ENCODE data around the gene SEMA3A. TPM values are rescaled to one million over a fixed set of nuclear protein-coding genes. Genes with fewer than 3 reads are reported as not detected.

Gene SEMA3A
- total and polyA plus RNA-seq, 2 experiments from 2014 or later: 19.8 to 46.4 TPM

DNA sequence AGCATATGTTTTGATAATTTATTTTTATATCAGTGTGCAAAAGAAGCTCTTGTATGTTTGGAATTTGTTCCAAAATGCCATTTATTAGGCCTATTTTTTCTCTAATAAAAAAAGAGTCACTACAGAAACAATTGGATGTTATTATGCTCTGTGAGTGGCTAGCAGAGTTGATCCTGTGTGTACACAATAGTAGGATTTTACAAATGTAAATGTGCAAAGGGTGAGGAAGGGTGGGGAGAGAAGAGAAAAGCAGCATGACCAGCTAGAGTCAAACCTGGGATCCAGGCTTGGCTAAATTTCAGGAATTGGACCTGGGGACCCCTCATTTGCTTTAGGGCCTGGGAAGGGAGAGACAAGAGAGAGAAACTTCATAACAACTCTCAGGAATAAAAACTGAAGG is 32.5 kb downstream of the SEMA3A start (continued):
- TF ChIP-seq, protein P1, sequence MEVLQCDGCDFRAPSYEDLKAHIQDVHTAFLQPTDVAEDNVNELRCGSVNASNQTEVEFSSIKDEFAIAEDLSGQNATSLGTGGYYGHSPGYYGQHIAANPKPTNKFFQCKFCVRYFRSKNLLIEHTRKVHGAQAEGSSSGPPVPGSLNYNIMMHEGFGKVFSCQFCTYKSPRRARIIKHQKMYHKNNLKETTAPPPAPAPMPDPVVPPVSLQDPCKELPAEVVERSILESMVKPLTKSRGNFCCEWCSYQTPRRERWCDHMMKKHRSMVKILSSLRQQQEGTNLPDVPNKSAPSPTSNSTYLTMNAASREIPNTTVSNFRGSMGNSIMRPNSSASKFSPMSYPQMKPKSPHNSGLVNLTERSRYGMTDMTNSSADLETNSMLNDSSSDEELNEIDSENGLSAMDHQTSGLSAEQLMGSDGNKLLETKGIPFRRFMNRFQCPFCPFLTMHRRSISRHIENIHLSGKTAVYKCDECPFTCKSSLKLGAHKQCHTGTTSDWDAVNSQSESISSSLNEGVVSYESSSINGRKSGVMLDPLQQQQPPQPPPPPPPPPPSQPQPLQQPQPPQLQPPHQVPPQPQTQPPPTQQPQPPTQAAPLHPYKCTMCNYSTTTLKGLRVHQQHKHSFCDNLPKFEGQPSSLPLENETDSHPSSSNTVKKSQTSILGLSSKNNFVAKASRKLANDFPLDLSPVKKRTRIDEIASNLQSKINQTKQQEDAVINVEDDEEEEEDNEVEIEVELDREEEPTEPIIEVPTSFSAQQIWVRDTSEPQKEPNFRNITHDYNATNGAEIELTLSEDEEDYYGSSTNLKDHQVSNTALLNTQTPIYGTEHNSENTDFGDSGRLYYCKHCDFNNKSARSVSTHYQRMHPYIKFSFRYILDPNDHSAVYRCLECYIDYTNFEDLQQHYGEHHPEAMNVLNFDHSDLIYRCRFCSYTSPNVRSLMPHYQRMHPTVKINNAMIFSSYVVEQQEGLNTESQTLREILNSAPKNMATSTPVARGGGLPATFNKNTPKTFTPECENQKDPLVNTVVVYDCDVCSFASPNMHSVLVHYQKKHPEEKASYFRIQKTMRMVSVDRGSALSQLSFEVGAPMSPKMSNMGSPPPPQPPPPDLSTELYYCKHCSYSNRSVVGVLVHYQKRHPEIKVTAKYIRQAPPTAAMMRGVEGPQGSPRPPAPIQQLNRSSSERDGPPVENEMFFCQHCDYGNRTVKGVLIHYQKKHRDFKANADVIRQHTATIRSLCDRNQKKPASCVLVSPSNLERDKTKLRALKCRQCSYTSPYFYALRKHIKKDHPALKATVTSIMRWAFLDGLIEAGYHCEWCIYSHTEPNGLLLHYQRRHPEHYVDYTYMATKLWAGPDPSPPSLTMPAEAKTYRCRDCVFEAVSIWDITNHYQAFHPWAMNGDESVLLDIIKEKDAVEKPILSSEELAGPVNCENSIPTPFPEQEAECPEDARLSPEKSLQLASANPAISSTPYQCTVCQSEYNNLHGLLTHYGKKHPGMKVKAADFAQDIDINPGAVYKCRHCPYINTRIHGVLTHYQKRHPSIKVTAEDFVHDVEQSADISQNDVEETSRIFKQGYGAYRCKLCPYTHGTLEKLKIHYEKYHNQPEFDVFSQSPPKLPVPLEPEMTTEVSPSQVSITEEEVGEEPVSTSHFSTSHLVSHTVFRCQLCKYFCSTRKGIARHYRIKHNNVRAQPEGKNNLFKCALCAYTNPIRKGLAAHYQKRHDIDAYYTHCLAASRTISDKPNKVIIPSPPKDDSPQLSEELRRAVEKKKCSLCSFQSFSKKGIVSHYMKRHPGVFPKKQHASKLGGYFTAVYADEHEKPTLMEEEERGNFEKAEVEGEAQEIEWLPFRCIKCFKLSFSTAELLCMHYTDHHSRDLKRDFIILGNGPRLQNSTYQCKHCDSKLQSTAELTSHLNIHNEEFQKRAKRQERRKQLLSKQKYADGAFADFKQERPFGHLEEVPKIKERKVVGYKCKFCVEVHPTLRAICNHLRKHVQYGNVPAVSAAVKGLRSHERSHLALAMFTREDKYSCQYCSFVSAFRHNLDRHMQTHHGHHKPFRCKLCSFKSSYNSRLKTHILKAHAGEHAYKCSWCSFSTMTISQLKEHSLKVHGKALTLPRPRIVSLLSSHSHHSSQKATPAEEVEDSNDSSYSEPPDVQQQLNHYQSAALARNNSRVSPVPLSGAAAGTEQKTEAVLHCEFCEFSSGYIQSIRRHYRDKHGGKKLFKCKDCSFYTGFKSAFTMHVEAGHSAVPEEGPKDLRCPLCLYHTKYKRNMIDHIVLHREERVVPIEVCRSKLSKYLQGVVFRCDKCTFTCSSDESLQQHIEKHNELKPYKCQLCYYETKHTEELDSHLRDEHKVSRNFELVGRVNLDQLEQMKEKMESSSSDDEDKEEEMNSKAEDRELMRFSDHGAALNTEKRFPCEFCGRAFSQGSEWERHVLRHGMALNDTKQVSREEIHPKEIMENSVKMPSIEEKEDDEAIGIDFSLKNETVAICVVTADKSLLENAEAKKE (CRISPR knock-in tag; IDR thresholded peaks at IDR 0.05): no peak
- TF ChIP-seq NANOG (IDR thresholded peaks at IDR 0.05; ENCODE audit: borderline replicate concordance) (no peak), ZNF331 (CRISPR knock-in tag; IDR thresholded peaks at IDR 0.05; ENCODE audit: low read depth) (no peak), POLR2AphosphoS5 (IDR thresholded peaks at IDR 0.05; ENCODE audit: low read depth) (no peak), EZH2phosphoT487 (IDR thresholded peaks at IDR 0.05; ENCODE audit: unreplicated experiment) (no peak), STAT1 (IDR thresholded peaks at IDR 0.05; ENCODE audit: unreplicated experiment) (no peak), JUNB (IDR thresholded peaks at IDR 0.05; ENCODE audit: unreplicated experiment) (no peak)
- TF ChIP-seq, protein P2, sequence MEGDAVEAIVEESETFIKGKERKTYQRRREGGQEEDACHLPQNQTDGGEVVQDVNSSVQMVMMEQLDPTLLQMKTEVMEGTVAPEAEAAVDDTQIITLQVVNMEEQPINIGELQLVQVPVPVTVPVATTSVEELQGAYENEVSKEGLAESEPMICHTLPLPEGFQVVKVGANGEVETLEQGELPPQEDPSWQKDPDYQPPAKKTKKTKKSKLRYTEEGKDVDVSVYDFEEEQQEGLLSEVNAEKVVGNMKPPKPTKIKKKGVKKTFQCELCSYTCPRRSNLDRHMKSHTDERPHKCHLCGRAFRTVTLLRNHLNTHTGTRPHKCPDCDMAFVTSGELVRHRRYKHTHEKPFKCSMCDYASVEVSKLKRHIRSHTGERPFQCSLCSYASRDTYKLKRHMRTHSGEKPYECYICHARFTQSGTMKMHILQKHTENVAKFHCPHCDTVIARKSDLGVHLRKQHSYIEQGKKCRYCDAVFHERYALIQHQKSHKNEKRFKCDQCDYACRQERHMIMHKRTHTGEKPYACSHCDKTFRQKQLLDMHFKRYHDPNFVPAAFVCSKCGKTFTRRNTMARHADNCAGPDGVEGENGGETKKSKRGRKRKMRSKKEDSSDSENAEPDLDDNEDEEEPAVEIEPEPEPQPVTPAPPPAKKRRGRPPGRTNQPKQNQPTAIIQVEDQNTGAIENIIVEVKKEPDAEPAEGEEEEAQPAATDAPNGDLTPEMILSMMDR (conservative IDR thresholded peaks at IDR 0.05; ENCODE audit: low read depth in 2 of 2): no peak

DNA sequence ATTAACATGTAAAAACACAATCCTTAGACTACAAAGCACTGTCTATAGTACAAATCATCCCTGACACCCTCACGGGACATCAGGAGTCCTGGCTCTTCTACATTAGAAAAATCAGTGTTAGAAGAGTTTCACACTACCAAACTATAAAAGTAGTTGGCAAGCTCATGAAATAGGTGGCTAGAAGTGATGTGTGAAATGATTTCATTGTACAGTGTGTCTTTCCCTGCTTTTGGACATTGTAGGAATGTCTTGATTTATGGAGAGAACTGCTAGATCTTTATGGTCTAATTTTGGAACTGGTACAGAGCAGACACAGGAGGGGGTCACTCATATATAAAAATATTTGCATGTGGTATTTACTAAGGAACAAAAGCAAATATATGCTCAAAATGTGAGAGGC is 33.2 kb downstream of the SEMA3A start:
- H3K4me3 Mint-ChIP-seq: no peak overlapping the region
- H4K20me1 ChIP-seq (replicated peaks; ENCODE audit: insufficient read depth): no peaks in the 10 kb centered on the region
- H3K27me3 Mint-ChIP-seq (ENCODE audit: insufficient read depth, low read depth, poor library complexity): no peaks in the 10 kb centered on the region
- H3K27ac Mint-ChIP-seq: no peak overlapping the region; the same call in 1 of the 2 replicates
- H3K4me3 ChIP-seq: no peak overlapping the region
- no peaks in the 10 kb centered on the region for H3K9me2 ChIP-seq (ENCODE audit: insufficient read depth)
- peaks cover 80% of the 10 kb centered on the region for H3K79me2 ChIP-seq (replicated peaks; ENCODE audit: insufficient read depth)
- H3K4me1 ChIP-seq (ENCODE audit: insufficient read depth): peaks cover 28% of the 10 kb centered on the region
- H3F3A ChIP-seq (replicated peaks; ENCODE audit: low read depth): no peaks in the 10 kb centered on the region
- H3K4me2 ChIP-seq: no peak overlapping the region
- no peak overlapping the region for H2AFZ ChIP-seq
- no peaks in the 10 kb centered on the region for H3K9me3 Mint-ChIP-seq
- no peak overlapping the region for H3K27ac ChIP-seq (ENCODE audit: low read depth)
- no peaks in the 10 kb centered on the region for H3K27me3 ChIP-seq (ENCODE audit: insufficient read depth)
- DNase-seq (ENCODE audit: low spot score) (no peak), ATAC-seq (no peak)
- H3K4me1 Mint-ChIP-seq: peaks cover 21% of the 10 kb centered on the region
- no peaks in the 10 kb centered on the region for H3K36me3 Mint-ChIP-seq (ENCODE audit: low read depth)
- no peaks in the 10 kb centered on the region for H3K36me3 ChIP-seq (ENCODE audit: insufficient read depth)
- TF ChIP-seq POLR2AphosphoS5 (IDR thresholded peaks at IDR 0.05; ENCODE audit: low read depth) (no peak), EZH2phosphoT487 (IDR thresholded peaks at IDR 0.05; ENCODE audit: unreplicated experiment) (no peak), EZH2 (IDR thresholded peaks at IDR 0.05; ENCODE audit: low read depth, unreplicated experiment) (no peak), STAT1 (IDR thresholded peaks at IDR 0.05; ENCODE audit: unreplicated experiment) (no peak), ZNF331 (CRISPR knock-in tag; IDR thresholded peaks at IDR 0.05; ENCODE audit: low read depth) (no peak)
- TF ChIP-seq, protein P3, sequence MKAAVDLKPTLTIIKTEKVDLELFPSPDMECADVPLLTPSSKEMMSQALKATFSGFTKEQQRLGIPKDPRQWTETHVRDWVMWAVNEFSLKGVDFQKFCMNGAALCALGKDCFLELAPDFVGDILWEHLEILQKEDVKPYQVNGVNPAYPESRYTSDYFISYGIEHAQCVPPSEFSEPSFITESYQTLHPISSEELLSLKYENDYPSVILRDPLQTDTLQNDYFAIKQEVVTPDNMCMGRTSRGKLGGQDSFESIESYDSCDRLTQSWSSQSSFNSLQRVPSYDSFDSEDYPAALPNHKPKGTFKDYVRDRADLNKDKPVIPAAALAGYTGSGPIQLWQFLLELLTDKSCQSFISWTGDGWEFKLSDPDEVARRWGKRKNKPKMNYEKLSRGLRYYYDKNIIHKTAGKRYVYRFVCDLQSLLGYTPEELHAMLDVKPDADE (IDR thresholded peaks at IDR 0.05): no peak
- TF ChIP-seq, protein P2 (conservative IDR thresholded peaks at IDR 0.05; ENCODE audit: low read depth in 2 of 2): no peak
